HG02623 (cell line): Measurements from ENCODE around the gene CCDC85C.

Experiments
- ATAC-seq: cut with Tn5 transposase; IDR thresholded peaks from one replicate; pipeline ENCODE4 v1.9.1; 2021; ENCODE audit warnings: moderate library complexity; ENCODE audit not compliant: unreplicated experiment

The CCDC85C gene

DNA sequence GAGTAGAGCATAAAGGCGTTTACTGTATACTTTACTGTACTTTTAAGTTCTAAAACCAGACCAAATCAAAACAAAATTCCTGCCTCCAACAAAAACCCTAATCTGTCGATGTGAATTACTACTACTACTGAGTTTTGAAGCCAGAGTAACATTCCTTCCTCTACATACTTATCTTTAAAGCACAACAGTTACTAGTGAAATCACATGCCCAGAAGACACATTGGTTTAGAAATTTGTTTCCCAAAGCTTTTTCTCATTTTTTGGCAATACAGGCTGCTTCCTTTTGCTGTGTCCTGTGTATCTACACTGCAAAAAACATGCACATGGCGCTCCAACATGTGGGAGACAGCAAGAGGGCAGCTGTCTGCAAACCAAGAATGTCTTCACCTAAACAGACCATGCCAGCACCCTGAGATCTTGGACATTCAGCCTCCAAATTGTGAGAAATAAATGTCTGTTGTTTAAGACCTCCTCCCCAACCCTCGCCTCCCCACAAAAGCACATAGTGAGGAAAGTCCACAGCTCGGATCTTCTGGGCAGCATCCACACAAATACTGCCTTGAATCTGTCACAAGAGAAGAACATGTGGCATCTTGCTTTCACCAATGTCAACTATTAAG, 144.4 kb downstream of the CCDC85C start:
- no peak for ATAC-seq

DNA sequence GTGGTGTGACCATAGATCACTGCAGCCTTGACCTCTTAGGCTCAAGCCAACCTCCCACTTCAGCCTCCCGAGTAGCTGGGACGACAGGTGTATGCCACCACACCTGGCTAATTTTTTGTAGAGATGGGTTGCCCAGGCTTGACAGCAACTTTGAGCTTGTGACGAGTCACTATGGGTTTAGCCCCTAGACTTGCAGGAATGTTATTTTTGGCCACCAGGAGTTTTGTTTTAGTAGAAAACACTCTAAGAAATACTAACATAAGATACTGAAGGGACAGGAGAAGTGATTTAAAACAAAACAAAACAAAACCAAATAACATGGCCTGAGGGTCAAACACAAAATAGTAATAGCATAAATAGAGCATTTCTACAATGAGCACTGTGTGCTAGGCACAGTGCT, 149.8 kb downstream of the CCDC85C start:
- ATAC-seq: no peak

DNA sequence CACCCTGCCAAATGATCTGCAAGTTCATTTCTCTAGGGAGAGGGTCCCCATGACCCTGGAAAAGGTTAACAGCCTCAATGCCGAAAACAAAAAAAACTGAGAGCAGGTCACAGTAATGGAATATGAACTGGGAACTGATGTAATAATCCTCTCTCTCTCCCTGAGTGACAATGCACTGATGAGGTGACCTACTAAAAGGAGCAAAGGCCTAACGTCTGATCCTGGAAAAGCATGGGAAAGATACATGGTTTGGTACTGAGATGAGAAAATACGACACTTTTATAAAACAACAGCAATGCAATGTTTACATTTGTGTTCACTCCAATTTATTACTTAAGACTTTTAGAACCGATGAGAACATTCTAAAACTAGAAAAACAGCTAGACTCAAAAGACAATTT, 151.0 kb downstream of the CCDC85C start:
- no peak for ATAC-seq

DNA sequence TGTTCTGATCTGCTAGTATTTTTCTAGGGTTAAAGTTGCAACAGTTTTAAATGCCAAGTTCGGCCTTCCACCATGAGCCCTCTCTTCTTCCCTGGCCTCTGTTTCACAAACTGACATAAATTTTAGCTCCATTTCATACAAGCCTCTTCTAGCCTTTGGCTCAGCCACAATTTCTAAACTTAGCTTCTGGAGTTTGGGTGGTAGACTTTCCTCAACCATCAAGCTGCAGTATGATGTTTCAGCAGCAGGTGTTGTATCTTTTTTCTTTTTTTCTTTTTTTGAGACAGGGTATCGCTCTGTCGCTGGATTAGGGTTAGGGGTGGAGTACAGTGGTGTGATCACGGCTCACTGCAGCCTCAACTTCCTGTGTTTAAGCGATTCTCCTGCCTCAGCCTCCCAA, 152.8 kb downstream of the CCDC85C start:
- no peak for ATAC-seq

DNA sequence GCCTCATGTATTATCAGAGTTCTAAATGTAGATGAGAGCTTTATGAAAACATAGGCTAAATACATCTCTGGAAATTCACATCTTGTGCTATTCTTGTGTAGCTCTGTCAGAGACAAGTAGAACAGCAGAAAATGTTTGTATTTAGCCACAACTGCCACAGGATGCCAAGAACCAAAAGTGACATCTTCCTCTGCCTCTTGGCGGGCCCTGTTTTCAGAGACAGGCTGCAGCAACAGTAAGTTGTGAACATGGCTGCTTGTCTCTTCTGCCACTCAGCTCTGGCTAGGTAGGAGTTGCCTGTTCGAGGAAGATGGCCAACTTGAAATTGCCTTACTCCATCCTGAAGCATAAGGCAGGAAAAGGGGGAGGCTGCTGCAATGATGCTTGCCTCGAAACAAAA, 153.7 kb downstream of the CCDC85C start:
- no peak for ATAC-seq
